ENCODE measurements around the gene ZNF438. TPM values are rescaled to one million over a fixed set of nuclear protein-coding genes. Genes with fewer than 3 reads are reported as not detected.

The ZNF438 gene
- total and polyA plus RNA-seq, 2 of the 4 experiments (the other 2 are of a cell fraction), result 1.8 to 2.9 TPM

GRCh38 chr10:30821261-30821993 lies 210.2 kb downstream of the ZNF438 start:
- Histone ChIP-seq H4K20me1 (ENCODE audit: insufficient read depth, low read length) (no peaks in the 10 kb centered on the region), H3K18ac (ENCODE audit: low read depth, low read length) (peak overlapping the region; percentile 98), H2BK120ac (ENCODE audit: low read depth, low read length) (peak overlapping the region; percentile 99), H2AFZ (replicated peaks; ENCODE audit: low read length, poor library complexity) (peak overlapping the region; percentile 80), H2BK20ac (ENCODE audit: low read depth, low read length) (peak overlapping the region; percentile 100), H3K36me3 (ENCODE audit: control insufficient read depth, insufficient read depth, low read length) (no peaks in the 10 kb centered on the region), H3K4ac (ENCODE audit: low read depth, low read length) (peak overlapping the region; percentile 98), H3K9me3 (ENCODE audit: control insufficient read depth, insufficient read depth, low read length) (no peaks in the 10 kb centered on the region), H3K56ac (ENCODE audit: extremely low read depth, insufficient read depth, low read length) (peak overlapping the region; percentile 24), H3K14ac (replicated peaks; ENCODE audit: low read depth, low read length) (peak overlapping the region; percentile 99), H2BK15ac (ENCODE audit: low read depth, low read length) (peak overlapping the region; percentile 100), H2AK9ac (replicated peaks; ENCODE audit: low read depth, low read length, poor library complexity) (peak overlapping the region; percentile 18), H3K79me1 (ENCODE audit: low read depth in 1 of 2, low read length in 2 of 2) (peaks cover 0 to 5% of the 10 kb centered on the region in 2 experiments; a peak in 2 of 4 replicates), H3K27ac (ENCODE audit: insufficient read depth, low read length) (peak overlapping the region; percentile 93), H3K4me3 (ENCODE audit: insufficient read depth, low read depth, low read length) (no peak overlapping the region), H3K27me3 (ENCODE audit: control insufficient read depth, insufficient read depth, low read length) (no peaks in the 10 kb centered on the region), H3K4me2 (ENCODE audit: low read depth, low read length) (no peak overlapping the region), H3K9ac (ENCODE audit: low read depth, low read length) (peak overlapping the region; percentile 47), H4K91ac (ENCODE audit: insufficient read depth, low read depth, low read length) (peak overlapping the region; percentile 98), H3K4me1 (ENCODE audit: control insufficient read depth, insufficient read depth, low read length) (peaks cover 32% of the 10 kb centered on the region), H4K5ac (ENCODE audit: low read depth, low read length) (peak overlapping the region; percentile 92), H4K8ac (ENCODE audit: low read depth in 2 of 2, low read length in 2 of 2) (peak overlapping the region; percentile 44 to 90), H2AK5ac (ENCODE audit: low read depth, low read length) (peak overlapping the region; percentile 99), H2BK5ac (ENCODE audit: low read depth, low read length, poor library complexity, severe bottlenecking) (peak overlapping the region; percentile 87), H3K9me1 (ENCODE audit: insufficient read depth, low read length) (peaks cover 20% of the 10 kb centered on the region), H3K23ac (ENCODE audit: low read depth, low read length) (peak overlapping the region; percentile 96)
- ATAC-seq (ENCODE audit: low read depth), result no peak
- intact Hi-C loops (cut with micrococcal nuclease) (loop anchor here (2.0 kb wide), 1 partner anchor 209 kb away; the partner anchor contains the start of gene ZNF438), dilution Hi-C loops (cut with HindIII; ENCODE audit: low sequenced_read_pairs, unreplicated experiment) (no loop called here), in situ Hi-C loops (cut with MboI; ENCODE audit: low sequenced_read_pairs) (no loop called here)
- CTCF ChIA-PET, result interaction anchor here (1.0 kb wide), 1 partner anchor 37 kb away, joined by 5 read pairs; no protein-coding TSS in a partner anchor
- TF ChIP-seq CEBPB (IDR thresholded peaks at IDR 0.05; ENCODE audit: low read depth, low read length) (no peak), MAZ (IDR thresholded peaks at IDR 0.05; ENCODE audit: borderline replicate concordance, low read depth, low read length) (no peak), CHD1 (IDR thresholded peaks at IDR 0.05; ENCODE audit: low read depth, low read length) (no peak), CTCF (conservative IDR thresholded peaks at IDR 0.05; ENCODE audit: low read depth, low read length) (no peak), POLR2A (IDR thresholded peaks at IDR 0.05; ENCODE audit: low read depth, low read length) (no peak), NFE2L2 (IDR thresholded peaks at IDR 0.05; ENCODE audit: low read depth, low read length) (no peak), FOS (IDR thresholded peaks at IDR 0.05; ENCODE audit: low read depth, low read length) (no peak), SMC3 (IDR thresholded peaks at IDR 0.05; ENCODE audit: low read depth, low read length) (no peak), BHLHE40 (IDR thresholded peaks at IDR 0.05; ENCODE audit: low read depth, low read length) (no peak)
- POLR2A ChIA-PET (ENCODE audit: unreplicated experiment), result interaction anchor here (1.3 kb wide), 1 partner anchor 210 kb away, joined by 3 read pairs; the partner anchor contains the start of gene ZNF438
- 85% methylated on average over 8 of the region's 10 CpGs; no CpG with 5 or more reads in 1 of the 2 experiments for WGBS, 2 experiments (ENCODE audit: extremely low coverage in 2 of 2, insufficient read length in 1 of 2)
- DNase-seq, result no peak
- BruUV-seq (replicated peaks), result no TSS peak
